OCI-M2 (cell line): ENCODE results near the gene ZMPSTE24.
"Not testable (repeated sequence)": the region's sequence is repeated elsewhere in the genome, so short reads cannot be mapped to it uniquely, and the experiment has no call there.

Source experiments
- DNase-seq: peaks from one replicate; lab custom pipeline; 2025; ENCODE audit not compliant: unreplicated experiment; lab: John Stamatoyannopoulos, UW

Gene ZMPSTE24

GRCh38 chr1:40316595-40317393, 58.8 kb downstream of the ZMPSTE24 start, which contains the start of gene COL9A2:
Gene COL9A2 (minus strand): TSS chr1:40317286. CDS start chr1:40317197, 89 bp downstream.
- no peak for DNase-seq

GRCh38 chr1:40317394-40318074, 59.5 kb downstream of the ZMPSTE24 start:
- no peak for DNase-seq

GRCh38 chr1:40318476-40318875, 60.4 kb downstream of the ZMPSTE24 start:
- no peak for DNase-seq

GRCh38 chr1:40318970-40319621, 61.1 kb downstream of the ZMPSTE24 start:
- no peak for DNase-seq

- DNase-seq, result not testable (repeated sequence)
Observed at GRCh38 chr1:40331403-40331802, 73.4 kb downstream of the ZMPSTE24 start.

GRCh38 chr1:40332695-40333094, 74.7 kb downstream of the ZMPSTE24 start:
- DNase-seq, result no peak

GRCh38 chr1:40337443-40337842, 79.4 kb downstream of the ZMPSTE24 start:
- no peak for DNase-seq

GRCh38 chr1:40338745-40339419, 80.8 kb downstream of the ZMPSTE24 start:
- DNase-seq, result no peak

- no peak for DNase-seq
Observed at GRCh38 chr1:40339420-40340323, 81.6 kb downstream of the ZMPSTE24 start.

GRCh38 chr1:40341491-40342380, 83.7 kb downstream of the ZMPSTE24 start:
- no peak for DNase-seq

- DNase-seq, result not testable (repeated sequence)
Observed at GRCh38 chr1:40342381-40342717, 84.3 kb downstream of the ZMPSTE24 start.
